Mononuclear cell (primary cell): ENCODE results near the gene CMSS1. TPM values are rescaled to one million over a fixed set of nuclear protein-coding genes. Genes with fewer than 3 reads are reported as not detected.

Experiments
- H3K27me3 ChIP-seq: 2 replicates; pipeline ENCODE4 v1.6.0; 2011; ENCODE audit warnings: low read length, control low read depth; ENCODE audit not compliant: insufficient read depth
- H3K4me1 ChIP-seq: 2 replicates; pipeline ENCODE4 v1.5.1; 2011; ENCODE audit warnings: mild to moderate bottlenecking, low read length, control low read depth; ENCODE audit not compliant: insufficient read depth
- H3K4me3 ChIP-seq: 2 replicates; pipeline ENCODE4 v1.5.1; 2011; ENCODE audit warnings: mild to moderate bottlenecking, low read length, moderate library complexity
- H3K9me3 ChIP-seq: 2 replicates; pipeline ENCODE4 v1.5.1; 2011; ENCODE audit warnings: low read depth, mild to moderate bottlenecking, control low read depth, low read length
- total RNA-seq: library from RNA; depleted of rRNA; stranded (reverse); fragments of >200 nt; gene quantifications from one replicate; pipeline ENCODE4 v1.2.3, GENCODE V29; 2012

The CMSS1 gene
- total RNA-seq, 1 donor, result 4.6 TPM

GRCh38 chr3:100020876-100021644 lies 203.4 kb downstream of the CMSS1 start:
- H3K27me3 ChIP-seq, result no peaks in the 10 kb centered on the region
- no peak overlapping the region for H3K4me3 ChIP-seq
- H3K9me3 ChIP-seq, result no peaks in the 10 kb centered on the region
- H3K4me1 ChIP-seq, result no peaks in the 10 kb centered on the region

DNA sequence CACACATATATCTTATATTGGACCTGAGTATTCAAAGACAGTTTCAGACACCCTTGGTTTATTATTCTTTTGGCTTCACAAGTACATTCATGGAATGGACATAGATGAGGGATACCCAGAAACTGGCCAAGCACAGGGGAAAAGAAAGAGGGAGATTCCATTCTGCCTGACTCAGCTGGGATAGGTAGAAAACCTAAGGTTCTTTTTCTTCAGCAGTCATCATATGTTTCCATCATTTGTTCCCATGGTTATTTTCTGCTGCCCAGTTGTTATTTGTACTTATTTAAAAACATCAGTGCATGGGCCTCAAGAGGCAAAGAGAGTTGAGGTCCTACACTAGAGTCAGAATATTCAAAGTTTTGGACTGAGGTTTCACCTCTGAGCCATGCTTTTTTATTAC lies 204.8 kb downstream of the CMSS1 start:
- no peaks in the 10 kb centered on the region for H3K27me3 ChIP-seq
- no peaks in the 10 kb centered on the region for H3K9me3 ChIP-seq
- H3K4me3 ChIP-seq, result no peak overlapping the region
- no peaks in the 10 kb centered on the region for H3K4me1 ChIP-seq

DNA sequence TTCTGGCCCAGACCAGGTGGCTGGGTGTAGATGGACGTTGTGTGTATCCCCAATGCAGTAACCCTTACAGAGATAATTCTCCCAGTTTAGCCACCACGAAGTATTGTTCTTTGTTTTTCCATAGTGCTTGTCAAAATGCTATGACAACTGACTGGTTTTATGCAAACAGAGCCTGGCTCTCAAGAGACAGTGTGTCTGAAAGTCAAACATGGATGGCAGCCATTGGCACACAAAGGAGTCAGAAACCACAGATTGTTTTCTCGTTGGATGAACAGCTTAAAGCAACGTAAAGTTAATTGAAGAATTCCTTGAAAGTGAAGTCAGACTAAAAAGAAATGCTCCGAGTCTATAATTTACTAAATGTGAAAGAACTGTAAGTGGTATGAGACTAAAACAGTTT lies 205.5 kb downstream of the CMSS1 start:
- Histone ChIP-seq H3K4me1 (no peaks in the 10 kb centered on the region), H3K27me3 (no peaks in the 10 kb centered on the region), H3K4me3 (no peak overlapping the region), H3K9me3 (no peaks in the 10 kb centered on the region)

DNA sequence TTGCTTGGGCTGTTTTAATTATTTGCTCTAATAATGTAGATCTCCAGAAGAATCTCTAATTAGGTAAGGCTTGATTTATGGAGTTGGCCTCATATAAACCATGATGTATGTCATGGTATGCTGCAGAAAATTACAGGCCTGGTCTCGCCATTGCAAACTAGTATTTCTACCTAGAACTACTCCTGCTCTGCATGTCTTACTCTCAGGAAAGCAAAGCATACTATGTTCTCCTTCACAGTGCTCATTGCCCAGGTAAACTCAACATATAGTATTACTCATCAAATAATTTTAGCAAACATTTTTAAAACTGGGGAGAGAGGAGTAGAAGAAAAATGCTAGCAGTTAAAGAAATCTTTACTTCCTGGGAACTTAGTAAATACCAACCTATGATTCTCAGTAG lies 205.9 kb downstream of the CMSS1 start:
- Histone ChIP-seq H3K9me3 (no peaks in the 10 kb centered on the region), H3K4me3 (no peak overlapping the region), H3K27me3 (no peaks in the 10 kb centered on the region), H3K4me1 (no peaks in the 10 kb centered on the region)

- Histone ChIP-seq H3K4me3 (no peak overlapping the region), H3K9me3 (no peaks in the 10 kb centered on the region), H3K4me1 (no peaks in the 10 kb centered on the region), H3K27me3 (no peaks in the 10 kb centered on the region)
These were observed 207.1 kb downstream of the CMSS1 start for GRCh38 chr3:100024520-100025303.

DNA sequence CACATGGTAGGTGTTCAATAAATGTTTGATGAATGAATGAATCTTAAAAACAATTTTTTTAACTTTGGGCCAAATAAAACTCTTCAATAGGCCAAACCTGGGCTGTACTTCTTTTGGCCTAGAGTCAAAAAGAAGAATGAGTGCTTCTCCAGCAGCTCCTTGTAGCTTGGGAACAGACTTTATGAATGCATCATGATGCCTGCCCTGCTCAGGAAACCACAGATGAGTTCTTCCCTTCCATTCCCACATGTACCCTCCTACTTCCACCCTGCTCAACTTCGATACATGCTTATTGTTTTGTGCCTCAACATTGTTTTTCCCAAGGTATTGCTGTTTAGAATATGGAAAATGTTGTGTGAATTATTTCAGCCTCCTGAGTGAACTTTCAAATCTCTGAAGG lies 209.7 kb downstream of the CMSS1 start:
- no peaks in the 10 kb centered on the region for H3K27me3 ChIP-seq

DNA sequence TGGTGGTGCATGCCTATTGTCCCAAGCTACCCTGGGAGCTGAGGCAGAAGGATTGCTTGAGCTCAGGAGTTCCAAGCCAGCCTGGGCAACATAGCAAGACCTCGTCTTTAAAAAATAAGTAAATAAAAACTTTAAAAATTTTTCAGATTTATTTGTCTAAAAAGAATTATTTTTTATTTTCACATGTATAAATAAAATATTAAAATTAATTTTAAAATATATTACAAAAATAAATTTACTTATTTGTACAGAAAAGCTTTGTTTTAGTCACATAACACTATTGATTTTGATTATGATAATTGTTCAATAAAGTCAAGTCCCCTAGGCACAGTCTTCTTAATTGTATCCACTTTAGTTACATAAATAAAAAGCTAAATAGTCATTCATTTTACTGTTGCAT lies 211.4 kb downstream of the CMSS1 start:
- Histone ChIP-seq H3K9me3 (no peaks in the 10 kb centered on the region), H3K4me1 (no peaks in the 10 kb centered on the region), H3K27me3 (no peaks in the 10 kb centered on the region), H3K4me3 (no peak overlapping the region)

More for the DNA sequence above, 209.7 kb downstream of the CMSS1 start:
- H3K9me3 ChIP-seq, result no peaks in the 10 kb centered on the region
- H3K4me1 ChIP-seq, result no peaks in the 10 kb centered on the region
- H3K4me3 ChIP-seq, result no peak overlapping the region

DNA sequence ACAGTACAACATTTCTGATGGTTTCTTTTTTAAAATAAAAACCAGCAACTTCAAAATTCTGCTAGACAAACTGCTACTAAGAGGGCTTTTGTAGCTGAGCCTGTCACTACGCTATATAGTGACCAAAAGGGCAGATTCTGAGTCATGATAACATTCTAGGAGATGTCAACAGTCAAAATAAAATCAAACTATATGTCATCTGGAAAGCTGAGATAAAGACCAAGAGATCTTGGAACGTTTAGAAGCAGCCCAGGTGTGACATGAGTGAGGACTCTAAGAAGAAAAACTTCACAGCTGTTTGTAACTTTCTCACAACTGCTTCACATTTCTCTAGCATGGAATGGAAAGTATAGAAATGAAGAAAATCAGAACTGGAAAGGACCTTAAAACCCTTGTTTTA lies 212.0 kb downstream of the CMSS1 start:
- Histone ChIP-seq H3K4me1 (no peaks in the 10 kb centered on the region), H3K9me3 (no peaks in the 10 kb centered on the region), H3K4me3 (no peak overlapping the region), H3K27me3 (no peaks in the 10 kb centered on the region)

DNA sequence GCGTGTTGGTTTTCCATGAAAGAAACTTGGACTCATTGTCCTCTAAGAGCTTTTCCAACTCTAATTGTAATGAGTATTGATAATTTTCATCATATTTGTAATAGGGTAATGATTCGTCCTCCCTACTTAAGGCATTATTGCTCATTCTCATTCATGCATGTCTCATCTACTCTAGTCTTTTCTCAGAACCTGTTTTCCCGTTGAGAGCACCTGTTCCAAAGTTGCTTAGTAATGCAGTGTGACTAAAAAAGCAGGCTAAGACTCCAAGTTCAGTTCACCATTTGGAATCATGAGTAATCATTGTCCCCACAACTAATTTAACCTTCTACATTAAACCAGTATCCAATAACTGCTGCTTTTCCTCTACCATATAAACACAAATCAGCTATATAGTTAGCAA lies 212.7 kb downstream of the CMSS1 start:
- no peak overlapping the region for H3K4me3 ChIP-seq
- no peaks in the 10 kb centered on the region for H3K9me3 ChIP-seq
- H3K4me1 ChIP-seq, result no peaks in the 10 kb centered on the region
- no peaks in the 10 kb centered on the region for H3K27me3 ChIP-seq

DNA sequence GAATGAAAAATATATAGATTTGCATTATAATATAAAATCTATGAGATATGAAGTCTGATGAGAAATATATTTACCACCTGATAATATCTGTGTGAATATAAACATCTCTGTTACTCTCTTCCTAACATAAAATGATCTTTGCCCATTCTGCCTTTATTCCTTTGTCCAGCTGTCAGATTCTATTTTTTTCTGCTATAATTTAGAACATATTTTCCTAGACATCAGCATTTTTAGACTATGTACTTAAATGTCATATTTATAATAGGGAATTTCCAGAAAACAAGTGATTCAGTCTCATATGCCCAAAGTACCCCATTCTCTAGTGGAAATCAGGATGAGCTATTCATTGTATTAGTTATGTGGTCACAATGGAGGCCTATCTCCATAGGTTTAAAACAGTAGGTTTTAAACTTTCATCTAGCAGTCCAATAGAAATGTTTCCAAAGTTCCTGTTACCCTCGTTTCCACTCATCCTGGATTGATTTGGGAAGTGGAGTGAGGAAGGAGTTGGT lies 213.3 kb downstream of the CMSS1 start:
- H3K27me3 ChIP-seq, result no peaks in the 10 kb centered on the region
- H3K9me3 ChIP-seq, result no peaks in the 10 kb centered on the region
- no peak overlapping the region for H3K4me3 ChIP-seq
- no peaks in the 10 kb centered on the region for H3K4me1 ChIP-seq

DNA sequence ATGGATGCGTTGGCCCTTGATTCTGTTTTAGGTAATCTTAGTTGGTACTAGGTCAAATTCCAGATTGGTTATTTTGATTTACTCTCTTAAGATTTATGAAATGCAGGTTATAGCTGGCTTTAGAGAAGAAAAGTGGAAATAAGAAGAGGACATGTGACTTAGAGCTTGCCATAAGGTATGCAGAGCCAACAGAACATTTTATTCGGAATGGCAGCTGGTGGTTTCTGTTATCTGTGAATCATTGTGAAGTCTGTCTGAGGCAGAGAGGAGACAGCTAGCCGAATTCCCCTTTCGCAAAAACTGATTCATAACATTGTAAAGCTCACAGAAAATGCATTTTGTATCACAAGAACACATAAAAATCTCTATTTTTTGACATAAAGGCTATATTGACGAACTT lies 214.6 kb downstream of the CMSS1 start:
- Histone ChIP-seq H3K4me1 (no peaks in the 10 kb centered on the region), H3K9me3 (no peaks in the 10 kb centered on the region), H3K4me3 (no peak overlapping the region), H3K27me3 (no peaks in the 10 kb centered on the region)

GRCh38 chr3:100033184-100033583 lies 215.5 kb downstream of the CMSS1 start:
- Histone ChIP-seq H3K27me3 (no peaks in the 10 kb centered on the region), H3K4me1 (no peaks in the 10 kb centered on the region), H3K9me3 (no peaks in the 10 kb centered on the region), H3K4me3 (no peak overlapping the region)

GRCh38 chr3:100033903-100034471 lies 216.3 kb downstream of the CMSS1 start:
- Histone ChIP-seq H3K4me3 (no peak overlapping the region), H3K27me3 (no peaks in the 10 kb centered on the region), H3K9me3 (no peaks in the 10 kb centered on the region), H3K4me1 (no peaks in the 10 kb centered on the region)

GRCh38 chr3:100039075-100039474 lies 221.4 kb downstream of the CMSS1 start:
- H3K4me1 ChIP-seq, result peaks cover 11% of the 10 kb centered on the region
- H3K4me3 ChIP-seq, result no peak overlapping the region
- H3K27me3 ChIP-seq, result no peaks in the 10 kb centered on the region
- no peaks in the 10 kb centered on the region for H3K9me3 ChIP-seq

- Histone ChIP-seq H3K4me1 (peaks cover 27% of the 10 kb centered on the region), H3K4me3 (no peak overlapping the region), H3K27me3 (no peaks in the 10 kb centered on the region), H3K9me3 (no peaks in the 10 kb centered on the region)
These were observed 223.0 kb downstream of the CMSS1 start for GRCh38 chr3:100040451-100041225.
